H1 (cell line): ENCODE results near the gene DPM2. TPM values are rescaled to one million over a fixed set of nuclear protein-coding genes. Genes with fewer than 3 reads are reported as not detected.

Source experiments
- ATF2 ChIP-seq: IDR thresholded peaks from 2 replicates; pipeline ENCODE4 v1.6.1; 2012; ENCODE audit warnings: low read length, inconsistent platforms
- BCL11A ChIP-seq, 2 experiments: IDR thresholded peaks; one replicate each; pipeline ENCODE4 v1.6.1; 2011; ENCODE audit warnings: low read depth in 2 of 2, low read length in 2 of 2, mild to moderate bottlenecking in 2 of 2
- CHD1 ChIP-seq: IDR thresholded peaks from 2 replicates; pipeline ENCODE4 v1.6.1; 2012; ENCODE audit warnings: low read depth, low read length, improper control_type of control experiment
- EGR1 ChIP-seq: IDR thresholded peaks from 2 replicates; pipeline ENCODE4 v1.6.1; 2011; ENCODE audit warnings: low read depth, low read length, borderline replicate concordance
- GTF2F1 ChIP-seq: IDR thresholded peaks from 2 replicates; pipeline ENCODE4 v1.6.1; 2012; ENCODE audit warnings: low read depth, low read length, improper control_type of control experiment, borderline replicate concordance
- HDAC2 ChIP-seq, 2 experiments: fragments of 300-600 bp in 1 of 2; sonication (generic) in 1 of 2; IDR thresholded peaks; 2 replicates each; pipeline ENCODE4 v1.6.1; 2011 to 2012; ENCODE audit warnings: low read depth in 2 of 2, low read length in 2 of 2, mild to moderate bottlenecking in 2 of 2, moderate library complexity in 2 of 2, borderline replicate concordance in 1 of 2, inconsistent platforms in 1 of 2
- HDAC6 ChIP-seq: IDR thresholded peaks from one replicate; pipeline ENCODE4 v1.7.1; 2012; ENCODE audit warnings: low read depth, mild to moderate bottlenecking, inconsistent platforms, low read length, moderate library complexity
- JUN ChIP-seq: IDR thresholded peaks from 2 replicates; pipeline ENCODE4 v1.6.1; 2011; ENCODE audit warnings: low read depth, mild to moderate bottlenecking, improper control_type of control experiment, low read length
- JUND ChIP-seq: IDR thresholded peaks from 2 replicates; pipeline ENCODE4 v1.6.1; 2011; ENCODE audit warnings: mild to moderate bottlenecking, improper control_type of control experiment, low read length
- KDM1A ChIP-seq: fragments of 200-600, 300-600 bp; sonication (generic); IDR thresholded peaks from 2 replicates; pipeline ENCODE4 v1.7.1; 2016; ENCODE audit warnings: mild to moderate bottlenecking, low read length, borderline replicate concordance
- POLR2A ChIP-seq, 2 experiments: IDR thresholded peaks; 1 replicate in 1 of 2; 2 replicates in 1 of 2; pipeline ENCODE4 v1.6.1; 2011; ENCODE audit warnings: low read depth in 2 of 2, low read length in 2 of 2, mild to moderate bottlenecking in 2 of 2; ENCODE audit errors: control extremely low read depth in 1 of 2
- POLR2AphosphoS5 ChIP-seq: IDR thresholded peaks from 2 replicates; pipeline ENCODE4 v1.6.1; 2011; ENCODE audit warnings: low read depth, low read length
- POU5F1 ChIP-seq: IDR thresholded peaks from 2 replicates; pipeline ENCODE4 v1.6.1; 2011; ENCODE audit warnings: low read depth, mild to moderate bottlenecking, low read length, moderate library complexity
- RAD21 ChIP-seq, 2 experiments: IDR thresholded peaks in 1 of 2; conservative IDR thresholded peaks in 1 of 2; 2 replicates each; pipeline ENCODE4 v1.6.1; 2011; ENCODE audit warnings: low read depth in 2 of 2, low read length in 2 of 2, improper control_type of control experiment in 1 of 2, inconsistent platforms in 1 of 2, mild to moderate bottlenecking in 1 of 2, moderate library complexity in 1 of 2
- SIN3A ChIP-seq, 2 experiments: IDR thresholded peaks in 1 of 2; conservative IDR thresholded peaks in 1 of 2; 2 replicates each; pipeline ENCODE4 v1.6.1; 2011 to 2012; ENCODE audit warnings: low read length in 2 of 2, improper control_type of control experiment in 1 of 2, low read depth in 1 of 2, mild to moderate bottlenecking in 1 of 2
- SIX5 ChIP-seq: IDR thresholded peaks from 2 replicates; pipeline ENCODE4 v1.6.1; 2011; ENCODE audit warnings: mild to moderate bottlenecking, low read depth, low read length
- SP1 ChIP-seq: IDR thresholded peaks from 2 replicates; pipeline ENCODE4 v1.6.1; 2011; ENCODE audit warnings: low read depth, low read length
- SRF ChIP-seq: IDR thresholded peaks from 2 replicates; pipeline ENCODE4 v1.6.1; 2011; ENCODE audit warnings: mild to moderate bottlenecking, low read depth, low read length, moderate library complexity
- SUZ12 ChIP-seq: fragments of 200-600 bp; sonication (generic); IDR thresholded peaks from 2 replicates; pipeline ENCODE4 v1.6.1; 2012; ENCODE audit warnings: mild to moderate bottlenecking, inconsistent platforms, low read length, moderate library complexity, mixed read lengths
- TAF7 ChIP-seq: optimal IDR thresholded peaks from 2 replicates; pipeline ENCODE3; 2011; ENCODE audit warnings: low read depth, mild to moderate bottlenecking, inconsistent platforms, low read length, moderate library complexity, borderline replicate concordance
- TBP ChIP-seq: IDR thresholded peaks from 2 replicates; pipeline ENCODE4 v1.6.1; 2011; ENCODE audit warnings: low read depth, low read length, improper control_type of control experiment
- TCF12 ChIP-seq: IDR thresholded peaks from 2 replicates; pipeline ENCODE4 v1.6.1; 2011; ENCODE audit warnings: low read depth, mild to moderate bottlenecking, low read length
- polyA plus RNA-seq, 7 experiments: library from polyadenylated mRNA; depleted of rRNA in 3 of 7; stranded (reverse) in 5 of 7; unstranded in 2 of 7; fragments of >200 nt in 5 of 7; fragments of 200-250 nt in 2 of 7; gene quantifications; 1 replicate in 5 of 7; 2 replicates in 1 of 7; 4 replicates in 1 of 7; pipeline versions ENCODE4 v1.2.1 to v1.2.3, GENCODE V29; 2011 to 2013; ENCODE audit warnings: missing spikeins in 2 of 7, mixed read lengths in 2 of 7
- total RNA-seq: library from RNA; stranded (reverse); fragmentation: NEBNext Ultra II Directional; extraction: Animal tissue kit (Norgen Biotek cat#: 25700); gene quantifications from 2 replicates; pipeline ENCODE4 v1.2.1, GENCODE V29; 2021

Gene DPM2
- total and polyA plus RNA-seq, 2 of the 8 experiments (the other 6 are each of a cell fraction or from before 2014, with no cell fraction given), result 45.4 to 95.4 TPM

- TF ChIP-seq CHD1, result no peak
- peak; percentile 69; the same call in 1 of the 2 replicates for TF ChIP-seq SP1
- TF ChIP-seq SIN3A (conservative IDR thresholded peaks at IDR 0.05 in 1 of 2, IDR thresholded peaks at IDR 0.05 in 1 of 2; ENCODE audit: low read depth in 1 of 2, low read length in 2 of 2), result 0 out of 4 replicates have a peak, but pooled peaks of 1 of the 2 experiments have one; percentile 66
- TF ChIP-seq POU5F1, result no peak
- TF ChIP-seq TAF7, result peak; percentile 21
- TF ChIP-seq HDAC2 (IDR thresholded peaks at IDR 0.05; ENCODE audit: borderline replicate concordance in 1 of 2, low read depth in 2 of 2, low read length in 2 of 2), result no peak
- TF ChIP-seq TBP, result no peak
- no peak for TF ChIP-seq JUND
- TF ChIP-seq BCL11A (IDR thresholded peaks at IDR 0.05; ENCODE audit: low read depth in 2 of 2, low read length in 2 of 2), result no peak
- TF ChIP-seq KDM1A, result no peak
- no peak for TF ChIP-seq HDAC6
- TF ChIP-seq POLR2A (IDR thresholded peaks at IDR 0.05; ENCODE audit: control extremely low read depth in 1 of 2, low read depth in 2 of 2, low read length in 2 of 2), result peak in 1 of 2 experiments; percentile 39; a peak in 2 of 3 replicates
- 0 out of 4 replicates have a peak, but pooled peaks of 1 of the 2 experiments have one; percentile 2 for TF ChIP-seq RAD21 (IDR thresholded peaks at IDR 0.05 in 1 of 2, conservative IDR thresholded peaks at IDR 0.05 in 1 of 2; ENCODE audit: low read depth in 2 of 2, low read length in 2 of 2)
- TF ChIP-seq SRF, result no peak; the same call in 1 of the 2 replicates
- no peak for TF ChIP-seq SUZ12
- no peak for TF ChIP-seq GTF2F1
- TF ChIP-seq JUN, result no peak
- peak; percentile 97 for TF ChIP-seq EGR1
- TF ChIP-seq TCF12, result no peak
- peak; percentile 72; the same call in 1 of the 2 replicates for TF ChIP-seq POLR2AphosphoS5
- peak; percentile 96 for TF ChIP-seq ATF2
- TF ChIP-seq SIX5, result no peak
These were observed 7.2 kb downstream of the DPM2 start, which contains the start of gene PIP5KL1 (continued) for GRCh38 chr9:127930231-127931091.
